ENCODE measurements around the gene FUT2. TPM values are rescaled to one million over a fixed set of nuclear protein-coding genes. Genes with fewer than 3 reads are reported as not detected.

Gene FUT2
- total RNA-seq, 4 donors from 2014 or later: 0.24 to 0.28 TPM; not detected in 2

DNA sequence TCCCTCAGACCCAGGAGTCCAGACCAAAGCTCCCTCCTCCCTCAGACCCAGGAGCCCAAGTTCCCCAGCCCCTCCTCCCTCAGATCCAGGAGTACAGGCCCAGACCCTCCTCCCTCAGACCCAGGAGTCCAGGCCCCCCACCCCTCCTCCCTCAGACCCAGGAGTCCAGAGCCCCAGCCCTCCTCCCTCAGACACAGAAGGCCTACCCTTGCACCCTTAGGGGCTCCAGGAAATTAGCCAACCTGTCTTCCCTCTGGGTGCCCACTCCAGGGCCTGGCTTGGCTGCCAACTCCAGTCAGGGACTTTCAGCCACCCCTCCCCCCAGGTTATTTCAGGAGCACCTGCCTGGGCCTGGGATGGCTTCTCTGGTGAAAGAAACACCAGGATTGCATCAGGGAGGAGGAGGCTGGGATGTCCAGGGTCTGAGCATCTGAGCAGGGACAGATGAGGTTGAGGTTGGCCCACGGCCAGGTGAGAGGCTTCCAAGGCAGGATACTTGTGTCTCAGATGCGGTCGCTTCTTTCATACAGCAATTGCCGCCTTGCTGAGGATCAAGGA, 59.4 kb downstream of the FUT2 start, which contains the start of gene FGF21:
Gene FGF21 (plus strand): TSS at position 441 of the 558 bp plus-strand sequence. CDS start 713 bp downstream, outside the sequence.
- DNase-seq (ENCODE audit: low spot score) (no peak), ATAC-seq (ENCODE audit: low FRiP score) (no peak)
- TF ChIP-seq, protein P1, sequence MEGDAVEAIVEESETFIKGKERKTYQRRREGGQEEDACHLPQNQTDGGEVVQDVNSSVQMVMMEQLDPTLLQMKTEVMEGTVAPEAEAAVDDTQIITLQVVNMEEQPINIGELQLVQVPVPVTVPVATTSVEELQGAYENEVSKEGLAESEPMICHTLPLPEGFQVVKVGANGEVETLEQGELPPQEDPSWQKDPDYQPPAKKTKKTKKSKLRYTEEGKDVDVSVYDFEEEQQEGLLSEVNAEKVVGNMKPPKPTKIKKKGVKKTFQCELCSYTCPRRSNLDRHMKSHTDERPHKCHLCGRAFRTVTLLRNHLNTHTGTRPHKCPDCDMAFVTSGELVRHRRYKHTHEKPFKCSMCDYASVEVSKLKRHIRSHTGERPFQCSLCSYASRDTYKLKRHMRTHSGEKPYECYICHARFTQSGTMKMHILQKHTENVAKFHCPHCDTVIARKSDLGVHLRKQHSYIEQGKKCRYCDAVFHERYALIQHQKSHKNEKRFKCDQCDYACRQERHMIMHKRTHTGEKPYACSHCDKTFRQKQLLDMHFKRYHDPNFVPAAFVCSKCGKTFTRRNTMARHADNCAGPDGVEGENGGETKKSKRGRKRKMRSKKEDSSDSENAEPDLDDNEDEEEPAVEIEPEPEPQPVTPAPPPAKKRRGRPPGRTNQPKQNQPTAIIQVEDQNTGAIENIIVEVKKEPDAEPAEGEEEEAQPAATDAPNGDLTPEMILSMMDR (IDR thresholded peaks at IDR 0.05): no peak

Other genes with a start within 250 kb of the FUT2 start
- gene GRWD1, start 250.0 kb upstream of the FUT2 start, total RNA-seq: 10 to 100 TPM; 19.5 to 90.5 (median 31.5) TPM
- gene KCNJ14, start 240.4 kb upstream of the FUT2 start, total RNA-seq: 1 to 10 TPM in 2 of 4 donors, under 1 TPM in 2; 0.56 to 2.2 (median 1.1) TPM
- gene CYTH2, start 226.6 kb upstream of the FUT2 start, total RNA-seq: 10 to 100 TPM; 19.2 to 49.7 (median 26.8) TPM
- gene LMTK3, start 184.1 kb upstream of the FUT2 start, total RNA-seq: under 1 TPM; 0.12 to 0.47 (median 0.39) TPM
- not detected for gene SULT2B1, start 143.8 kb upstream of the FUT2 start, total RNA-seq
- not detected for gene SPACA4, start 89.2 kb upstream of the FUT2 start, total RNA-seq
- 1 to 10 TPM in 1 of 4 donors, under 1 TPM in 1, not detected in 2; 0.47 to 1.3 TPM for gene FAM83E, start 80.9 kb upstream of the FUT2 start, total RNA-seq
- gene RPL18, start 76.8 kb upstream of the FUT2 start, total RNA-seq: 1,000 to 10,000 TPM; 1,539 to 2,303 (median 1,904) TPM
- gene SPHK2, start 76.5 kb upstream of the FUT2 start, total RNA-seq: 10 to 100 TPM in 2 of 4 donors, 1 to 10 TPM in 2; 6.0 to 16.2 (median 9.5) TPM
- gene DBP, start 58.6 kb upstream of the FUT2 start, total RNA-seq: 10 to 100 TPM in 1 of 4 donors, 1 to 10 TPM in 3; 2.6 to 12.6 (median 5.2) TPM
- 10 to 100 TPM in 1 of 4 donors, 1 to 10 TPM in 3; 1.9 to 12.7 (median 5.7) TPM for gene CA11, start 49.8 kb upstream of the FUT2 start, total RNA-seq
- under 1 TPM in 1 of 4 donors, not detected in 3; 0.47 TPM for gene NTN5, start 23.0 kb upstream of the FUT2 start, total RNA-seq
- 1 to 10 TPM in 2 of 4 donors, under 1 TPM in 2; 0.36 to 3.0 (median 1.0) TPM for gene MAMSTR, start 23.8 kb downstream of the FUT2 start, total RNA-seq
- 10 to 100 TPM; 11.3 to 60.8 (median 32.4) TPM for gene RASIP1, start 44.6 kb downstream of the FUT2 start, total RNA-seq
- 1 to 10 TPM in 3 of 4 donors, not detected in 1; 1.3 to 2.5 (median 1.3) TPM for gene IZUMO1, start 50.9 kb downstream of the FUT2 start, total RNA-seq
- 1 to 10 TPM; 2.2 to 7.1 (median 5.3) TPM for gene FUT1, start 56.7 kb downstream of the FUT2 start, total RNA-seq
- gene FGF21, start 59.6 kb downstream of the FUT2 start, total RNA-seq: not detected
- 10 to 100 TPM; 20.5 to 65.3 (median 37.2) TPM for gene BCAT2, start 115.1 kb downstream of the FUT2 start, total RNA-seq
- 10 to 100 TPM; 11.0 to 19.3 (median 13.0) TPM for gene HSD17B14, start 140.5 kb downstream of the FUT2 start, total RNA-seq
- 10 to 100 TPM in 3 of 4 donors, 1 to 10 TPM in 1; 7.3 to 18.7 (median 14.9) TPM for gene PLEKHA4, start 172.6 kb downstream of the FUT2 start, total RNA-seq
- 100 to 1,000 TPM; 105 to 282 (median 176) TPM for gene PPP1R15A, start 176.4 kb downstream of the FUT2 start, total RNA-seq
- not detected for gene TULP2, start 202.8 kb downstream of the FUT2 start, total RNA-seq
- gene NUCB1, start 204.3 kb downstream of the FUT2 start, total RNA-seq: 100 to 1,000 TPM; 197 to 280 (median 253) TPM
- gene DHDH, start 237.7 kb downstream of the FUT2 start, total RNA-seq: not detected